Neural cell (in vitro differentiated cells): ENCODE measurements around the gene ZNF618. TPM values are rescaled to one million over a fixed set of nuclear protein-coding genes. Genes with fewer than 3 reads are reported as not detected.

Experiments
- H2AFZ ChIP-seq: fragments of 200-600, 300-800 bp; sonication (generic), shearing (Covaris generic); 2 replicates; pipeline ENCODE4 v1.6.0; 2014; ENCODE audit warnings: low read depth, mild to moderate bottlenecking, antibody characterized with exemption, low read length, moderate library complexity
- H3F3A ChIP-seq: fragments of 200-600 bp; shearing (Covaris generic); 2 replicates; pipeline ENCODE4 v1.6.1; 2016; ENCODE audit warnings: mild to moderate bottlenecking, moderate library complexity, mixed read lengths, antibody characterized with exemption, low read length; ENCODE audit not compliant: insufficient read depth, poor library complexity, severe bottlenecking
- H3K27ac ChIP-seq: fragments of 200-600, 300-800 bp; sonication (generic), shearing (Covaris generic); 2 replicates; pipeline ENCODE4 v1.5.1; 2014; ENCODE audit warnings: mild to moderate bottlenecking, low read length, moderate library complexity
- H3K27me3 ChIP-seq: fragments of 300-800, 200-600 bp; sonication (generic), shearing (Covaris generic); 2 replicates; pipeline ENCODE4 v1.6.0; 2014; ENCODE audit warnings: mild to moderate bottlenecking, low read depth, low read length, moderate library complexity; ENCODE audit not compliant: insufficient read depth
- H3K36me3 ChIP-seq: fragments of 300-800, 200-600 bp; sonication (generic), shearing (Covaris generic); 2 replicates; pipeline ENCODE4 v1.5.1; 2014; ENCODE audit warnings: mild to moderate bottlenecking, antibody characterized with exemption, low read length, moderate library complexity; ENCODE audit not compliant: insufficient read depth
- H3K4me2 ChIP-seq: fragments of 300-800, 200-600 bp; sonication (generic), shearing (Covaris generic); 2 replicates; pipeline ENCODE4 v1.6.0; 2014; ENCODE audit warnings: mild to moderate bottlenecking, low read length
- H3K4me3 ChIP-seq: fragments of 300-800, 200-600 bp; sonication (generic), shearing (Covaris generic); 2 replicates; pipeline ENCODE4 v1.5.1; 2014; ENCODE audit warnings: mild to moderate bottlenecking, low read length, moderate library complexity
- H3K79me2 ChIP-seq: fragments of 200-600 bp; shearing (Covaris generic); replicated peaks from 2 replicates; pipeline ENCODE4 v1.6.0; 2014; ENCODE audit warnings: mild to moderate bottlenecking, low read length, moderate library complexity; ENCODE audit not compliant: insufficient read depth
- H3K9ac ChIP-seq: fragments of 300-800, 200-600 bp; sonication (generic), shearing (Covaris generic); 2 replicates; pipeline ENCODE4 v1.6.1; 2016; ENCODE audit warnings: mild to moderate bottlenecking, low read length, mixed read lengths
- H3K9me2 ChIP-seq: fragments of 200-600 bp; shearing (Covaris generic); 2 replicates; pipeline ENCODE4 v1.6.1; 2016; ENCODE audit warnings: mild to moderate bottlenecking, low read length, mixed read lengths; ENCODE audit not compliant: insufficient read depth
- H3K9me3 ChIP-seq: fragments of 200-600, 300-800 bp; sonication (generic), shearing (Covaris generic); 2 replicates; pipeline ENCODE4 v1.6.1; 2016; ENCODE audit warnings: mild to moderate bottlenecking, mixed run types, low read length, moderate library complexity, mixed read lengths
- H4K20me1 ChIP-seq: fragments of 200-600 bp; shearing (Covaris generic); 2 replicates; pipeline ENCODE4 v1.6.1; 2016; ENCODE audit warnings: mild to moderate bottlenecking, mixed run types; ENCODE audit not compliant: insufficient read depth
- CTCF ChIP-seq: fragments of 450-650 bp; IDR thresholded peaks from 2 replicates; pipeline ENCODE4 v1.5.1; 2014; ENCODE audit warnings: antibody characterized with exemption, mild to moderate bottlenecking, moderate library complexity; ENCODE audit not compliant: poor library complexity, severe bottlenecking
- EP300 ChIP-seq: fragments of 450-650 bp; conservative IDR thresholded peaks from 2 replicates; pipeline ENCODE4 v1.6.1; 2014; ENCODE audit warnings: antibody characterized with exemption, mild to moderate bottlenecking, moderate library complexity; ENCODE audit not compliant: poor library complexity, severe bottlenecking
- EZH2 ChIP-seq: fragments of 200-600, 300-800 bp; shearing (Covaris generic), sonication (generic); IDR thresholded peaks from 2 replicates; pipeline ENCODE4 v1.6.1; 2014; ENCODE audit warnings: antibody characterized with exemption, low read length, borderline replicate concordance, mild to moderate bottlenecking; ENCODE audit not compliant: insufficient read depth, poor library complexity, severe bottlenecking
- MXI1 ChIP-seq: fragments of 450-650 bp; conservative IDR thresholded peaks from 2 replicates; pipeline ENCODE4 v1.6.1; 2014; ENCODE audit warnings: antibody characterized with exemption, mild to moderate bottlenecking; ENCODE audit not compliant: poor library complexity, severe bottlenecking
- POLR2AphosphoS5 ChIP-seq: IDR thresholded peaks from 2 replicates; pipeline ENCODE4 v1.6.1; 2012
- RAD21 ChIP-seq: fragments of 450-650 bp; conservative IDR thresholded peaks from 2 replicates; pipeline ENCODE4 v1.6.1; 2014; ENCODE audit warnings: antibody characterized with exemption, mild to moderate bottlenecking, moderate library complexity
- SMC3 ChIP-seq: fragments of 450-650 bp; conservative IDR thresholded peaks from 2 replicates; pipeline ENCODE4 v1.6.1; 2014; ENCODE audit warnings: antibody characterized with exemption, mild to moderate bottlenecking, moderate library complexity; ENCODE audit not compliant: poor library complexity
- TAF1 ChIP-seq: IDR thresholded peaks from 2 replicates; pipeline ENCODE4 v1.6.1; 2012; ENCODE audit warnings: low read depth
- polyA plus RNA-seq: library from polyadenylated mRNA; depleted of rRNA; stranded (reverse); fragments of >200 nt; gene quantifications from 2 replicates; pipeline ENCODE4 v1.2.3, GENCODE V29; 2014
- TF ChIP-seq, protein P1 (sequence below): IDR thresholded peaks from 2 replicates; pipeline ENCODE4 v1.6.1; 2012; ENCODE audit warnings: borderline replicate concordance

ZNF618 gene
- polyA plus RNA-seq, 1 donor from 2014 or later, result 7.1 TPM

DNA sequence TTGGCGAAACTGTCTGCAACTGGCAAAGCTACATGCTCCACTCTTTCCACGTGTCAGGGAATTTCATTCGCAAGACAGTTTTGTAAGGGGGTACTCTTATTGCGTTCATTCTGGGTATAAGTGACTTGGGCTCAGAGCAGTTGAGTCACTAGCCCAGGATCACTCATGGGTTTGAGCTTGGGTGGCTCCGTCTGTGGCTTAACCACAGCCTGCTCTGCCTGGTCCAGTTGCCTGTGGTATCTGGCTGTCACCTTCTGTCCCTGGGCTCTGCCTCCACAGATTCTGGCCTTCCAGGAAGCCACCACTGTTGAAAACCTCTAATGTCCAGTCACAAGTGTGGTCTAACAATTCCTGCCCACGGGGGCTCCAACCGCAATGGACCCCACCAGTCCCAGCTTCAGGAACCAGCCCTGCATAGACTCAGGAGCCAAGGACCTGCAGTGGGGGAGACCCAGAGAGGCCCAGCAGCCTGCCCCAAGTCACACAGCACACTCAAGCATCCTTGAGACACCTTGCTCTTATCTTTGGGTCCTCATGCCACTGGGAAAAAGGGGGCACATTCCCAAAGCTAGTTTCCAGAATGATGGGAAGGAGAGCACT, 212.6 kb downstream of the ZNF618 start (continued):
- TF ChIP-seq CTCF (no peak), SMC3 (no peak), MXI1 (no peak)

- TF ChIP-seq TAF1 (no peak), EP300 (no peak), EZH2 (no peak), CTCF (no peak), RAD21 (no peak), SMC3 (no peak), POLR2AphosphoS5 (no peak), MXI1 (no peak)
- TF ChIP-seq, protein P1, sequence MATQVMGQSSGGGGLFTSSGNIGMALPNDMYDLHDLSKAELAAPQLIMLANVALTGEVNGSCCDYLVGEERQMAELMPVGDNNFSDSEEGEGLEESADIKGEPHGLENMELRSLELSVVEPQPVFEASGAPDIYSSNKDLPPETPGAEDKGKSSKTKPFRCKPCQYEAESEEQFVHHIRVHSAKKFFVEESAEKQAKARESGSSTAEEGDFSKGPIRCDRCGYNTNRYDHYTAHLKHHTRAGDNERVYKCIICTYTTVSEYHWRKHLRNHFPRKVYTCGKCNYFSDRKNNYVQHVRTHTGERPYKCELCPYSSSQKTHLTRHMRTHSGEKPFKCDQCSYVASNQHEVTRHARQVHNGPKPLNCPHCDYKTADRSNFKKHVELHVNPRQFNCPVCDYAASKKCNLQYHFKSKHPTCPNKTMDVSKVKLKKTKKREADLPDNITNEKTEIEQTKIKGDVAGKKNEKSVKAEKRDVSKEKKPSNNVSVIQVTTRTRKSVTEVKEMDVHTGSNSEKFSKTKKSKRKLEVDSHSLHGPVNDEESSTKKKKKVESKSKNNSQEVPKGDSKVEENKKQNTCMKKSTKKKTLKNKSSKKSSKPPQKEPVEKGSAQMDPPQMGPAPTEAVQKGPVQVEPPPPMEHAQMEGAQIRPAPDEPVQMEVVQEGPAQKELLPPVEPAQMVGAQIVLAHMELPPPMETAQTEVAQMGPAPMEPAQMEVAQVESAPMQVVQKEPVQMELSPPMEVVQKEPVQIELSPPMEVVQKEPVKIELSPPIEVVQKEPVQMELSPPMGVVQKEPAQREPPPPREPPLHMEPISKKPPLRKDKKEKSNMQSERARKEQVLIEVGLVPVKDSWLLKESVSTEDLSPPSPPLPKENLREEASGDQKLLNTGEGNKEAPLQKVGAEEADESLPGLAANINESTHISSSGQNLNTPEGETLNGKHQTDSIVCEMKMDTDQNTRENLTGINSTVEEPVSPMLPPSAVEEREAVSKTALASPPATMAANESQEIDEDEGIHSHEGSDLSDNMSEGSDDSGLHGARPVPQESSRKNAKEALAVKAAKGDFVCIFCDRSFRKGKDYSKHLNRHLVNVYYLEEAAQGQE, result no peak
- Histone ChIP-seq H3K4me2 (no peak overlapping the region), H3K9me2 (no peaks in the 10 kb centered on the region), H3K9ac (no peak overlapping the region), H3K79me2 (no peaks in the 10 kb centered on the region), H3F3A (no peaks in the 10 kb centered on the region), H3K27ac (no peak overlapping the region), H2AFZ (no peak overlapping the region), H3K9me3 (no peaks in the 10 kb centered on the region), H3K4me3 (no peak overlapping the region), H3K36me3 (no peaks in the 10 kb centered on the region), H4K20me1 (no peaks in the 10 kb centered on the region), H3K27me3 (no peaks in the 10 kb centered on the region)
These were observed 213.2 kb downstream of the ZNF618 start for GRCh38 chr9:114089206-114089840.
